ENCODE results near the gene DUS3L.

DNA sequence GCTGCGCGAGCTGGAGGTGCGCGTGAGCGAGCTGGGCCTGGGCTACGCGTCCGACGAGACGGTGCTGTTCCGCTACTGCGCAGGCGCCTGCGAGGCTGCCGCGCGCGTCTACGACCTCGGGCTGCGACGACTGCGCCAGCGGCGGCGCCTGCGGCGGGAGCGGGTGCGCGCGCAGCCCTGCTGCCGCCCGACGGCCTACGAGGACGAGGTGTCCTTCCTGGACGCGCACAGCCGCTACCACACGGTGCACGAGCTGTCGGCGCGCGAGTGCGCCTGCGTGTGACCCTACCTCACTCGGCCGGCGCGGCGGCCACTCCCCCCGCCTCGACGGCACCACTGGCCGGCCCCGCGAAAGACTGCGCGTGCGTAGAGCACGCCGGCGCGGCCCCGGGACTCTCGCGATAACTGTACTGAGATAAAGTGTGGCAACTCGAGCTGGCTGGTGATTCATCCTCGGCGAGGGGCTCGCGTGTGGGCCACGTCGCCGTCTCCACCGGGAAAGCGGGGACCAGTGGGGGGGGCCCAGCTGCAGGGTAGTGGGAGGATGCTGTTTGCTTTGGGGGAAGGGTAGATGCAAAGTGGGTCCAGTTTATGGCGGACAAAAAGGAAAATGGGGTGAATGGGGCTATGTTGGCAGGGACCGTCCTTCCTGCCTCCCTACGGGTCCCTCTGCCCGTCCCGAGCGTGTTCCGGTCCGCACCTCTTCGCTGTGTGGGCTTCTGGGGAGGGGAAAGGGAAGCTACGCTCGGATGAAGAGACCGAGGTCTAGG is 37.1 kb upstream of the DUS3L start:
- TF ChIP-seq, protein P1, sequence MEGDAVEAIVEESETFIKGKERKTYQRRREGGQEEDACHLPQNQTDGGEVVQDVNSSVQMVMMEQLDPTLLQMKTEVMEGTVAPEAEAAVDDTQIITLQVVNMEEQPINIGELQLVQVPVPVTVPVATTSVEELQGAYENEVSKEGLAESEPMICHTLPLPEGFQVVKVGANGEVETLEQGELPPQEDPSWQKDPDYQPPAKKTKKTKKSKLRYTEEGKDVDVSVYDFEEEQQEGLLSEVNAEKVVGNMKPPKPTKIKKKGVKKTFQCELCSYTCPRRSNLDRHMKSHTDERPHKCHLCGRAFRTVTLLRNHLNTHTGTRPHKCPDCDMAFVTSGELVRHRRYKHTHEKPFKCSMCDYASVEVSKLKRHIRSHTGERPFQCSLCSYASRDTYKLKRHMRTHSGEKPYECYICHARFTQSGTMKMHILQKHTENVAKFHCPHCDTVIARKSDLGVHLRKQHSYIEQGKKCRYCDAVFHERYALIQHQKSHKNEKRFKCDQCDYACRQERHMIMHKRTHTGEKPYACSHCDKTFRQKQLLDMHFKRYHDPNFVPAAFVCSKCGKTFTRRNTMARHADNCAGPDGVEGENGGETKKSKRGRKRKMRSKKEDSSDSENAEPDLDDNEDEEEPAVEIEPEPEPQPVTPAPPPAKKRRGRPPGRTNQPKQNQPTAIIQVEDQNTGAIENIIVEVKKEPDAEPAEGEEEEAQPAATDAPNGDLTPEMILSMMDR (IDR thresholded peaks at IDR 0.05) = peak in 1 of 3 experiments; percentile 4
- peak; percentile 69 for TF ChIP-seq POLR2A (IDR thresholded peaks at IDR 0.05; ENCODE audit: low read depth)
- TF ChIP-seq EP300 (IDR thresholded peaks at IDR 0.05) = no peak

Measured in esophagus muscularis mucosa (tissue), 4 donors.